Left cardiac atrium (tissue), 4 donors: Measurements from ENCODE around the gene ZNF135. TPM values are rescaled to one million over a fixed set of nuclear protein-coding genes. Genes with fewer than 3 reads are reported as not detected.
A peak's percentile ranks its signal among the peaks of the same experiment; 100 is the strongest.

Source experiments
- ATAC-seq, 2 donors: fragments of 200-7000 bp; cut with Tn5 transposase; one replicate each; pipeline ENCODE4 v1.9.1; 2020; ENCODE audit warnings: mild to moderate bottlenecking in 2 of 2, moderate library complexity in 2 of 2
- DNase-seq: peaks from one replicate; pipeline ENCODE4 v3.0.0-alpha.2; 2020
- intact Hi-C, 2 donors: fragments of 100-400 bp; cut with DNase I; formaldehyde crosslinking; loops; one replicate each; pipeline versions ENCODE4 v1.14.1 to v1.15.1; 2022 to 2023
- total RNA-seq, 2 donors: library from RNA; stranded (reverse); fragmentation: NEBNext Ultra II Directional; extraction: Animal tissue kit (Norgen Biotek cat#: 25700); gene quantifications; one replicate each; pipeline ENCODE4 v1.2.1, GENCODE V29; 2021
- donor health status: DM: no; HTN: yes; CAD: no.
- donor health status: DM: no; HTN: yes; CAD: no; lungs with severe emphysema.
- donor health status: DM: yes; HTN: yes; CAD: no.
- donor health status: Dilated cardiomyopathy.

ZNF135 gene
- total RNA-seq, 2 donors from 2014 or later: 2.5 to 3.4 TPM

GRCh38 chr19:58085348-58085875 is 26.3 kb downstream of the ZNF135 start:
- intact Hi-C loops: no loop called here
- no peak for ATAC-seq
- no peak for DNase-seq

- DNase-seq: no peak
- ATAC-seq: no peak
- intact Hi-C loops: no loop called here
Measured at GRCh38 chr19:58086825-58087710, 28.0 kb downstream of the ZNF135 start.

GRCh38 chr19:58088521-58089052 is 29.5 kb downstream of the ZNF135 start:
- DNase-seq: no peak
- no peak for ATAC-seq
- intact Hi-C loops: no loop called here

- intact Hi-C loops: loop anchor here in 1 of 2 donors (10.0 kb wide), 1 partner anchor 55 kb away; the partner anchor contains the start of gene ZSCAN1
- DNase-seq (no peak), ATAC-seq (no peak)
Measured at GRCh38 chr19:58089846-58090245, 30.8 kb downstream of the ZNF135 start.

- intact Hi-C loops: loop anchor here in 1 of 2 donors (10.0 kb wide), 1 partner anchor 57 kb away; the partner anchor contains the start of gene ZSCAN1
- ATAC-seq: no peak
- DNase-seq: no peak
Measured at GRCh38 chr19:58091251-58091995, 32.3 kb downstream of the ZNF135 start.

GRCh38 chr19:58093071-58093470 is 34.0 kb downstream of the ZNF135 start:
- no peak for ATAC-seq
- intact Hi-C loops: loop anchor here in 1 of 2 donors (10.0 kb wide), 1 partner anchor 58 kb away; the partner anchor contains the start of gene ZSCAN1
- DNase-seq: no peak

- intact Hi-C loops: loop anchor here in 1 of 2 donors (5.0 to 10.0 kb wide), 2 partner anchors 38 to 61 kb away; partner anchors contain the start of genes ZNF135 and ZSCAN1
- DNase-seq: no peak
- ATAC-seq: no peak
Measured at GRCh38 chr19:58095328-58095727, 36.2 kb downstream of the ZNF135 start.

- ATAC-seq (no peak), DNase-seq (no peak)
- intact Hi-C loops: loop anchor here in 1 of 2 donors (5.0 to 10.0 kb wide), 2 partner anchors 40 to 62 kb away; partner anchors contain the start of genes ZNF135 and ZSCAN1
Measured at GRCh38 chr19:58096884-58097283, 37.8 kb downstream of the ZNF135 start.

- ATAC-seq (no peak), DNase-seq (no peak)
- intact Hi-C loops: loop anchor here in 1 of 2 donors (5.0 to 10.0 kb wide), 2 partner anchors 40 to 63 kb away; partner anchors contain the start of genes ZNF135 and ZSCAN1
Measured at GRCh38 chr19:58097349-58097748, 38.3 kb downstream of the ZNF135 start.

- ATAC-seq: peak; percentile 100
- intact Hi-C loops: loop anchor here in 1 of 2 donors (5.0 to 10.0 kb wide), 2 partner anchors 41 to 63 kb away; partner anchors contain the start of genes ZNF135 and ZSCAN1
- peak; percentile 99 for DNase-seq
Measured at GRCh38 chr19:58097781-58098681, 38.9 kb downstream of the ZNF135 start, which contains the start of gene ZSCAN18. ZSCAN18 (minus strand) TSS chr19:58098231; CDS start chr19:58090267, 7,964 bp downstream.

- no peak for ATAC-seq
- DNase-seq: no peak
- intact Hi-C loops: loop anchor here in 1 of 2 donors (5.0 to 10.0 kb wide), 2 partner anchors 41 to 64 kb away; partner anchors contain the start of genes ZNF135 and ZSCAN1
Measured at GRCh38 chr19:58098682-58098998, 39.6 kb downstream of the ZNF135 start.

- intact Hi-C loops: no loop called here
- ATAC-seq: no peak
- DNase-seq: no peak
Measured at GRCh38 chr19:58107778-58108545, 48.9 kb downstream of the ZNF135 start.

GRCh38 chr19:58108546-58108817 is 49.4 kb downstream of the ZNF135 start:
- intact Hi-C loops: no loop called here
- no peak for DNase-seq
- no peak for ATAC-seq

GRCh38 chr19:58117841-58118575 is 58.9 kb downstream of the ZNF135 start:
- DNase-seq (peak; percentile 25), ATAC-seq (no peak)
- intact Hi-C loops: no loop called here

- intact Hi-C loops: no loop called here
- DNase-seq (no peak), ATAC-seq (no peak)
Measured at GRCh38 chr19:58118979-58119733, 60.1 kb downstream of the ZNF135 start.
